WERI-Rb-1 (cell line): ENCODE data around the gene KRT81.

Source experiments
- DNase-seq: peaks from one replicate; pipeline ENCODE4 v3.0.0-alpha.2; 2020
- H3K27ac ChIP-seq: fragments of 250-450 bp; sonication (Bioruptor Pico); 2 replicates; pipeline ENCODE4 v1.5.1; 2020; ENCODE audit warnings: mild to moderate bottlenecking, moderate library complexity
- H3K27me3 ChIP-seq: fragments of 250-450 bp; sonication (Bioruptor Pico); 2 replicates; pipeline ENCODE4 v1.5.1; 2021; ENCODE audit warnings: mild to moderate bottlenecking, low read depth, moderate library complexity; ENCODE audit not compliant: insufficient read depth, severe bottlenecking
- H3K36me3 ChIP-seq: fragments of 250-450 bp; sonication (Bioruptor Pico); 2 replicates; pipeline ENCODE4 v1.5.1; 2020; ENCODE audit warnings: mild to moderate bottlenecking, moderate library complexity
- H3K4me3 ChIP-seq: 2 replicates; pipeline ENCODE4 v1.5.1; 2011; ENCODE audit warnings: low read depth, mild to moderate bottlenecking, control low read depth, low read length
- H3K9me3 ChIP-seq: fragments of 250-450 bp; sonication (Bioruptor Pico); 2 replicates; pipeline ENCODE4 v1.5.1; 2021; ENCODE audit warnings: mild to moderate bottlenecking, moderate library complexity; ENCODE audit not compliant: severe bottlenecking
- CTCF ChIP-seq: IDR thresholded peaks from 2 replicates; pipeline ENCODE4 v1.5.1; 2011; ENCODE audit warnings: low read depth, mild to moderate bottlenecking, control low read depth, inconsistent platforms, low read length

KRT81 gene

GRCh38 chr12:52247622-52248540 is 43.5 kb downstream of the KRT81 start:
- no peak for DNase-seq
- no peak for TF ChIP-seq CTCF
- no peaks in the 10 kb centered on the region for H3K27me3 ChIP-seq
- no peak overlapping the region for H3K4me3 ChIP-seq
- peak overlapping the region; percentile 76 for H3K27ac ChIP-seq
- no peaks in the 10 kb centered on the region for H3K9me3 ChIP-seq
- no peaks in the 10 kb centered on the region for H3K36me3 ChIP-seq

GRCh38 chr12:52246720-52247621 is 44.4 kb downstream of the KRT81 start:
- no peaks in the 10 kb centered on the region for H3K27me3 ChIP-seq
- no peaks in the 10 kb centered on the region for H3K36me3 ChIP-seq
- peak; percentile 45 for DNase-seq
- TF ChIP-seq CTCF: no peak
- H3K4me3 ChIP-seq: no peak overlapping the region
- H3K9me3 ChIP-seq: no peaks in the 10 kb centered on the region
- peak overlapping the region; percentile 76 for H3K27ac ChIP-seq

- Histone ChIP-seq H3K4me3 (no peak overlapping the region), H3K36me3 (no peaks in the 10 kb centered on the region), H3K27ac (no peak overlapping the region; the same call in 1 of the 2 replicates), H3K27me3 (no peaks in the 10 kb centered on the region), H3K9me3 (no peaks in the 10 kb centered on the region)
- no peak for DNase-seq
- no peak for TF ChIP-seq CTCF
These were observed 45.3 kb downstream of the KRT81 start for GRCh38 chr12:52245962-52246569.

- no peak overlapping the region for H3K4me3 ChIP-seq
- DNase-seq: no peak
These were observed 45.9 kb downstream of the KRT81 start for GRCh38 chr12:52245259-52245961.

More at GRCh38 chr12:52245259-52245961, 45.9 kb downstream of the KRT81 start:
- Histone ChIP-seq H3K27ac (no peak overlapping the region), H3K27me3 (no peaks in the 10 kb centered on the region), H3K36me3 (no peaks in the 10 kb centered on the region), H3K9me3 (no peaks in the 10 kb centered on the region)
- TF ChIP-seq CTCF: no peak
